SK-N-SH (cell line): ENCODE measurements around the gene NOTCH4.
A peak's percentile ranks its signal among the peaks of the same experiment; 100 is the strongest.

ENCODE experiments used
- CTCF ChIP-seq: fragments of 200-600 bp; sonication (generic); IDR thresholded peaks from 2 replicates; pipeline ENCODE4 v1.6.1; 2017; ENCODE audit warnings: antibody characterized with exemption, mild to moderate bottlenecking, moderate library complexity
- EZH2phosphoT487 ChIP-seq: fragments of 200-600 bp; sonication (generic); IDR thresholded peaks from 2 replicates; pipeline ENCODE4 v1.6.1; 2017; ENCODE audit warnings: low read depth, mixed run types, mild to moderate bottlenecking, antibody characterized with exemption, moderate library complexity, borderline replicate concordance
- FOXJ3 ChIP-seq: sonication (generic); formaldehyde crosslinking; IDR thresholded peaks from 2 replicates; pipeline ENCODE4 v1.5.1; 2020; ENCODE audit warnings: mild to moderate bottlenecking, missing genetic modification reagents
- GATA2 ChIP-seq: sonication (generic); formaldehyde crosslinking; IDR thresholded peaks from 2 replicates; pipeline ENCODE4 v1.5.0; 2020; ENCODE audit warnings: mild to moderate bottlenecking, missing genetic modification reagents
- POLR2AphosphoS5 ChIP-seq: IDR thresholded peaks from 2 replicates; pipeline ENCODE4 v1.6.1; 2012; ENCODE audit warnings: low read depth, low read length

DNA sequence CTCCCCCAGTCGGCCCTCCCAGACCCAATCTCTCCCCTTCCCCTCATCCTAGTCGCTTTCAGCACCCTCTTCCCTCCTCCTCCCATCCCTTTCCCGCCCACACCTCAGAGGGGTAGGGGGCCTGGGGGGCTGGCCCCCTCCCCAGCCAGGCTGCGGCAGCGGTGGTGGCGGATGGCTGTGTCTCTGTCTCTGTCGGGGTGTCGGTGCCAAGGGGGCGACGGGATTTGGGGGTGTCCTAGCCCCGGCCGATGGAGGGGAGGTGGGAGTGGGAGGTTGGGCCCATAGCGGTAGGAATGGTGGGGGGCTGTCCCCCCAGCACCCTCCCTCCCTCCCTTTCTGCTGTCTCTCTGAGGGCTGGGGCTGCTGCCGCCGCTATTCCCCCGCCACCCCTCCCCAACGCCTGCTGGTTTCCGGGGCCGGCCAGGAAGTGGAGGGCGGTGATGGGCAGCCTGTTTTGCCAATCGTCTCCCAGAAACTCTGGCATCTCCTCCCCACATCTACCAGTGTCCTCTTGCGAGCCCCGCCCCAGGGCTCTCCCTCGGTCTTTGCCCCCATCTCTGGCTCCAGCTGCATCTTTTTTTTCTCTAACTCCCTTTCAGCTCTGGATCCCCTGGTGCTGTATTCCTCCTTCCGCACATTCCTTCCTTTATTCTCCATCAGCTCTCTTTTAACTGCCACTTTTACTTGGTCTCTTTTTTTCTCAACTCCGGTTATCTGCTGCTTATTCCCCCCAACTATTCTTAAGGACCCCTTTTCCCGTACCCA is 48.0 kb downstream of the NOTCH4 start, which contains the start of gene AGPAT1:
- TF ChIP-seq POLR2AphosphoS5: peak; percentile 83
- no peak for TF ChIP-seq EZH2phosphoT487
- TF ChIP-seq FOXJ3 (CRISPR knock-in tag): no peak
- TF ChIP-seq CTCF: no peak
- no peak for TF ChIP-seq GATA2
